ENCODE results near the gene IRX2.

Gene IRX2

GRCh38 chr5:2764581-2764980 lies 13.1 kb upstream of the IRX2 start:
- Histone ChIP-seq H3K36me3 (ENCODE audit: control insufficient read depth, low read depth, low read length) (no peaks in the 10 kb centered on the region), H3K27me3 (ENCODE audit: control insufficient read depth, insufficient read depth, low read length) (peaks cover 4% of the 10 kb centered on the region), H3K4me1 (ENCODE audit: control insufficient read depth, low read depth, low read length) (peaks cover 15% of the 10 kb centered on the region), H3K9ac (ENCODE audit: low read length) (no peak overlapping the region), H3K27ac (ENCODE audit: low read length) (no peak overlapping the region), H3K9me3 (ENCODE audit: control insufficient read depth, low read depth, low read length) (no peaks in the 10 kb centered on the region), H3K4me3 (ENCODE audit: low read length) (no peak overlapping the region)

GRCh38 chr5:2763533-2763794 lies 12.0 kb upstream of the IRX2 start:
- Histone ChIP-seq H3K4me1 (ENCODE audit: control insufficient read depth, low read depth, low read length) (peaks cover 17% of the 10 kb centered on the region), H3K9ac (ENCODE audit: low read length) (no peak overlapping the region), H3K27me3 (ENCODE audit: control insufficient read depth, insufficient read depth, low read length) (peaks cover 15% of the 10 kb centered on the region), H3K27ac (ENCODE audit: low read length) (no peak overlapping the region), H3K9me3 (ENCODE audit: control insufficient read depth, low read depth, low read length) (no peaks in the 10 kb centered on the region), H3K36me3 (ENCODE audit: control insufficient read depth, low read depth, low read length) (no peaks in the 10 kb centered on the region), H3K4me3 (ENCODE audit: low read length) (no peak overlapping the region)

GRCh38 chr5:2762744-2763532 lies 11.5 kb upstream of the IRX2 start:
- no peak overlapping the region for H3K9ac ChIP-seq (ENCODE audit: low read length)
- no peaks in the 10 kb centered on the region for H3K9me3 ChIP-seq (ENCODE audit: control insufficient read depth, low read depth, low read length)
- peaks cover 21% of the 10 kb centered on the region for H3K27me3 ChIP-seq (ENCODE audit: control insufficient read depth, insufficient read depth, low read length)
- no peaks in the 10 kb centered on the region for H3K36me3 ChIP-seq (ENCODE audit: control insufficient read depth, low read depth, low read length)
- peaks cover 21% of the 10 kb centered on the region for H3K4me1 ChIP-seq (ENCODE audit: control insufficient read depth, low read depth, low read length)
- H3K27ac ChIP-seq (ENCODE audit: low read length): no peak overlapping the region
- no peak overlapping the region for H3K4me3 ChIP-seq (ENCODE audit: low read length)

GRCh38 chr5:2761921-2762488 lies 10.5 kb upstream of the IRX2 start:
- Histone ChIP-seq H3K27me3 (ENCODE audit: control insufficient read depth, insufficient read depth, low read length) (peaks cover 30% of the 10 kb centered on the region), H3K4me3 (ENCODE audit: low read length) (no peak overlapping the region), H3K4me1 (ENCODE audit: control insufficient read depth, low read depth, low read length) (peaks cover 27% of the 10 kb centered on the region), H3K9me3 (ENCODE audit: control insufficient read depth, low read depth, low read length) (no peaks in the 10 kb centered on the region), H3K36me3 (ENCODE audit: control insufficient read depth, low read depth, low read length) (no peaks in the 10 kb centered on the region), H3K27ac (ENCODE audit: low read length) (no peak overlapping the region), H3K9ac (ENCODE audit: low read length) (no peak overlapping the region)

GRCh38 chr5:2759696-2760461 lies 8.4 kb upstream of the IRX2 start:
- no peak overlapping the region for H3K9ac ChIP-seq (ENCODE audit: low read length)
- H3K4me1 ChIP-seq (ENCODE audit: control insufficient read depth, low read depth, low read length): peaks cover 22% of the 10 kb centered on the region
- H3K27me3 ChIP-seq (ENCODE audit: control insufficient read depth, insufficient read depth, low read length): peaks cover 47% of the 10 kb centered on the region
- H3K27ac ChIP-seq (ENCODE audit: low read length): no peak overlapping the region
- no peak overlapping the region for H3K4me3 ChIP-seq (ENCODE audit: low read length)
- H3K9me3 ChIP-seq (ENCODE audit: control insufficient read depth, low read depth, low read length): no peaks in the 10 kb centered on the region
- no peaks in the 10 kb centered on the region for H3K36me3 ChIP-seq (ENCODE audit: control insufficient read depth, low read depth, low read length)

- Histone ChIP-seq H3K27ac (ENCODE audit: low read length) (no peak overlapping the region), H3K4me3 (ENCODE audit: low read length) (no peak overlapping the region), H3K9ac (ENCODE audit: low read length) (no peak overlapping the region), H3K36me3 (ENCODE audit: control insufficient read depth, low read depth, low read length) (no peaks in the 10 kb centered on the region), H3K9me3 (ENCODE audit: control insufficient read depth, low read depth, low read length) (no peaks in the 10 kb centered on the region), H3K27me3 (ENCODE audit: control insufficient read depth, insufficient read depth, low read length) (peaks cover 55% of the 10 kb centered on the region), H3K4me1 (ENCODE audit: control insufficient read depth, low read depth, low read length) (peaks cover 30% of the 10 kb centered on the region)
Measured at GRCh38 chr5:2759091-2759490, 7.6 kb upstream of the IRX2 start.

GRCh38 chr5:2758632-2759031 lies 7.2 kb upstream of the IRX2 start:
- Histone ChIP-seq H3K9me3 (ENCODE audit: control insufficient read depth, low read depth, low read length) (no peaks in the 10 kb centered on the region), H3K4me3 (ENCODE audit: low read length) (no peak overlapping the region), H3K27me3 (ENCODE audit: control insufficient read depth, insufficient read depth, low read length) (peaks cover 57% of the 10 kb centered on the region), H3K36me3 (ENCODE audit: control insufficient read depth, low read depth, low read length) (no peaks in the 10 kb centered on the region), H3K9ac (ENCODE audit: low read length) (no peak overlapping the region), H3K4me1 (ENCODE audit: control insufficient read depth, low read depth, low read length) (peaks cover 31% of the 10 kb centered on the region), H3K27ac (ENCODE audit: low read length) (no peak overlapping the region)

GRCh38 chr5:2757563-2758351 lies 6.3 kb upstream of the IRX2 start:
- no peaks in the 10 kb centered on the region for H3K36me3 ChIP-seq (ENCODE audit: control insufficient read depth, low read depth, low read length)
- no peak overlapping the region for H3K9ac ChIP-seq (ENCODE audit: low read length)
- H3K4me1 ChIP-seq (ENCODE audit: control insufficient read depth, low read depth, low read length): peaks cover 32% of the 10 kb centered on the region
- peak overlapping the region; percentile 84 for H3K4me3 ChIP-seq (ENCODE audit: low read length)
- H3K9me3 ChIP-seq (ENCODE audit: control insufficient read depth, low read depth, low read length): no peaks in the 10 kb centered on the region
- H3K27me3 ChIP-seq (ENCODE audit: control insufficient read depth, insufficient read depth, low read length): peaks cover 65% of the 10 kb centered on the region
- H3K27ac ChIP-seq (ENCODE audit: low read length): no peak overlapping the region

- Histone ChIP-seq H3K27me3 (ENCODE audit: control insufficient read depth, insufficient read depth, low read length) (peaks cover 72% of the 10 kb centered on the region), H3K9ac (ENCODE audit: low read length) (peak overlapping the region; percentile 68), H3K4me1 (ENCODE audit: control insufficient read depth, low read depth, low read length) (peaks cover 27% of the 10 kb centered on the region), H3K27ac (ENCODE audit: low read length) (no peak overlapping the region), H3K4me3 (ENCODE audit: low read length) (peak overlapping the region; percentile 84), H3K36me3 (ENCODE audit: control insufficient read depth, low read depth, low read length) (no peaks in the 10 kb centered on the region), H3K9me3 (ENCODE audit: control insufficient read depth, low read depth, low read length) (no peaks in the 10 kb centered on the region)
Measured at GRCh38 chr5:2756211-2757152, 5.0 kb upstream of the IRX2 start.

GRCh38 chr5:2755681-2756171 lies 4.2 kb upstream of the IRX2 start:
- Histone ChIP-seq H3K4me1 (ENCODE audit: control insufficient read depth, low read depth, low read length) (peaks cover 26% of the 10 kb centered on the region), H3K4me3 (ENCODE audit: low read length) (peak overlapping the region; percentile 84), H3K27me3 (ENCODE audit: control insufficient read depth, insufficient read depth, low read length) (peaks cover 72% of the 10 kb centered on the region), H3K36me3 (ENCODE audit: control insufficient read depth, low read depth, low read length) (no peaks in the 10 kb centered on the region), H3K9me3 (ENCODE audit: control insufficient read depth, low read depth, low read length) (no peaks in the 10 kb centered on the region), H3K9ac (ENCODE audit: low read length) (peak overlapping the region; percentile 68), H3K27ac (ENCODE audit: low read length) (no peak overlapping the region)
